WTC11 (cell line): ENCODE measurements around the gene PCBP3. TPM values are rescaled to one million over a fixed set of nuclear protein-coding genes. Genes with fewer than 3 reads are reported as not detected.

Experiments
- ATAC-seq: fragments of 200-7000 bp; cut with Tn5 transposase; 2 replicates; pipeline ENCODE4 v1.10.0; 2021; ENCODE audit warnings: mild to moderate bottlenecking, moderate library complexity
- CTCF ChIA-PET: fragments of 300-600 bp; sonication (Branson Sonifier 250); formaldehyde crosslinking; loops from one replicate; lab custom pipeline; 2021; ENCODE audit warnings: antibody characterized with exemption; lab: Charles Lee
- POLR2A ChIA-PET: fragments of 350-600 bp; sonication (Branson Sonifier 250); formaldehyde crosslinking; loops from one replicate; lab custom pipeline; 2021; ENCODE audit warnings: antibody characterized with exemption; lab: Charles Lee
- DNase-seq: peaks from one replicate; pipeline ENCODE4 v3.0.0; 2021; ENCODE audit warnings: low spot score
- H3K27ac Mint-ChIP-seq: 2 replicates; pipeline ENCODE4 v1.8.0; 2021; ENCODE audit warnings: mixed read lengths
- H3K27me3 Mint-ChIP-seq: 2 replicates; pipeline ENCODE4 v1.8.0; 2021; ENCODE audit warnings: low read depth, mild to moderate bottlenecking, moderate library complexity, mixed read lengths
- H3K36me3 Mint-ChIP-seq: 2 replicates; pipeline ENCODE4 v1.8.0; 2021; ENCODE audit warnings: mixed read lengths
- H3K4me1 Mint-ChIP-seq: 2 replicates; pipeline ENCODE4 v1.8.0; 2022; ENCODE audit warnings: mixed read lengths
- H3K4me3 Mint-ChIP-seq: 2 replicates; pipeline ENCODE4 v1.8.0; 2021; ENCODE audit warnings: mild to moderate bottlenecking, moderate library complexity, mixed read lengths
- H3K9me3 Mint-ChIP-seq: 2 replicates; pipeline ENCODE4 v1.8.0; 2021; ENCODE audit warnings: mixed read lengths
- EMX1 ChIP-seq: fragments of 250-450 bp; sonication (Bioruptor Pico); IDR thresholded peaks from 2 replicates; pipeline ENCODE4 v1.8.0; 2021; ENCODE audit warnings: mild to moderate bottlenecking
- FOXP1 ChIP-seq: sonication (generic); formaldehyde crosslinking; IDR thresholded peaks from 2 replicates; pipeline ENCODE4 v1.8.0; 2022; ENCODE audit warnings: missing genetic modification reagents, mild to moderate bottlenecking, moderate library complexity, borderline replicate concordance
- GABPB1 ChIP-seq: sonication (generic); formaldehyde crosslinking; IDR thresholded peaks from 2 replicates; pipeline ENCODE4 v1.8.1; 2023; ENCODE audit warnings: mild to moderate bottlenecking, missing genetic modification reagents
- MXD4 ChIP-seq: fragments of 250-450 bp; sonication (Bioruptor Pico); IDR thresholded peaks from 2 replicates; pipeline ENCODE4 v1.8.0; 2021; ENCODE audit warnings: mild to moderate bottlenecking, moderate library complexity, borderline replicate concordance
- NFE2L1 ChIP-seq: sonication (generic); formaldehyde crosslinking; IDR thresholded peaks from 2 replicates; pipeline ENCODE4 v1.8.1; 2023; ENCODE audit warnings: missing genetic modification reagents
- NFYB ChIP-seq: sonication (generic); formaldehyde crosslinking; conservative IDR thresholded peaks from 2 replicates; pipeline ENCODE4 v1.8.0; 2022; ENCODE audit warnings: low read depth, missing genetic modification reagents
- PRRX2 ChIP-seq: fragments of 250-450 bp; sonication (Bioruptor Pico); IDR thresholded peaks from 2 replicates; pipeline ENCODE4 v1.8.0; 2021; ENCODE audit warnings: mild to moderate bottlenecking
- SMAD3 ChIP-seq: sonication (generic); formaldehyde crosslinking; IDR thresholded peaks from 2 replicates; pipeline ENCODE4 v1.8.0; 2022; ENCODE audit warnings: missing genetic modification reagents, mild to moderate bottlenecking, borderline replicate concordance
- TEAD1 ChIP-seq: sonication (generic); formaldehyde crosslinking; IDR thresholded peaks from 2 replicates; pipeline ENCODE4 v1.8.0; 2022; ENCODE audit warnings: mild to moderate bottlenecking, missing genetic modification reagents
- ZNF121 ChIP-seq: sonication (generic); formaldehyde crosslinking; IDR thresholded peaks from 2 replicates; pipeline ENCODE4 v1.8.0; 2023; ENCODE audit warnings: missing genetic modification reagents
- ZNF138 ChIP-seq: sonication (generic); formaldehyde crosslinking; conservative IDR thresholded peaks from 2 replicates; pipeline ENCODE4 v1.8.1; 2022; ENCODE audit warnings: mild to moderate bottlenecking, moderate library complexity, missing genetic modification reagents
- ZNF232 ChIP-seq: sonication (generic); formaldehyde crosslinking; IDR thresholded peaks from 2 replicates; pipeline ENCODE4 v1.8.0; 2022; ENCODE audit warnings: mild to moderate bottlenecking, missing genetic modification reagents
- total RNA-seq: library from RNA; stranded (reverse); gene quantifications from 3 replicates; pipeline ENCODE4 v1.2.3, GENCODE V29; 2021
- TF ChIP-seq, protein P1 (sequence below): sonication (generic); formaldehyde crosslinking; IDR thresholded peaks from 2 replicates; pipeline ENCODE4 v1.8.0; 2022; ENCODE audit warnings: missing genetic modification reagents
- TF ChIP-seq, protein P2 (sequence below): fragments of 250-450 bp; sonication (Bioruptor Pico); IDR thresholded peaks from 2 replicates; pipeline ENCODE4 v1.9.0; 2021; ENCODE audit warnings: mild to moderate bottlenecking
- TF ChIP-seq, protein P3 (sequence below): sonication (generic); formaldehyde crosslinking; IDR thresholded peaks from 2 replicates; pipeline ENCODE4 v1.8.0; 2023; ENCODE audit warnings: missing genetic modification reagents

The PCBP3 gene
- total RNA-seq, 1 experiment from 2014 or later, result 8.5 TPM

DNA sequence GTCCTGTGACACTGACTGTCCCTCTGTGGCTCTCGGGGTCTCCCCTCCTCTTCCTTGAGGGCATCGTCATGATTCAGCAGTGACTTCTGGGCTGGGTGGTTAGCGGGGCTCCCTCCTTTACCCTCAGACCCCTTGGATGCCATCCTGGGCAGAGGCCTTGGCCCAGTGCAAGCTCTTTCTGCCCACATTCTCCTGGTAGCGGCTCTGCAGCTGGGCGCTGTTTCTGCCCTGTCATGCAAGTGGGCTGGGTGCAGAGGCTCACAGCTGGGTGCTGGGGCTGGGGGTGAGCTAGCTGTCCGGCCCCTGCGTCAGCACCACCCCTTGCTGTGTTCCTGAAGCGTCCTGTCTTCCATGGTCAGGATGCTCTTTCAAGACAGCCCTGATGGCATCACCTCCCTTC, 158.5 kb downstream of the PCBP3 start (continued):
- TF ChIP-seq SMAD3 (CRISPR knock-in tag) (no peak), FOXP1 (no peak)
- TF ChIP-seq, protein P1, sequence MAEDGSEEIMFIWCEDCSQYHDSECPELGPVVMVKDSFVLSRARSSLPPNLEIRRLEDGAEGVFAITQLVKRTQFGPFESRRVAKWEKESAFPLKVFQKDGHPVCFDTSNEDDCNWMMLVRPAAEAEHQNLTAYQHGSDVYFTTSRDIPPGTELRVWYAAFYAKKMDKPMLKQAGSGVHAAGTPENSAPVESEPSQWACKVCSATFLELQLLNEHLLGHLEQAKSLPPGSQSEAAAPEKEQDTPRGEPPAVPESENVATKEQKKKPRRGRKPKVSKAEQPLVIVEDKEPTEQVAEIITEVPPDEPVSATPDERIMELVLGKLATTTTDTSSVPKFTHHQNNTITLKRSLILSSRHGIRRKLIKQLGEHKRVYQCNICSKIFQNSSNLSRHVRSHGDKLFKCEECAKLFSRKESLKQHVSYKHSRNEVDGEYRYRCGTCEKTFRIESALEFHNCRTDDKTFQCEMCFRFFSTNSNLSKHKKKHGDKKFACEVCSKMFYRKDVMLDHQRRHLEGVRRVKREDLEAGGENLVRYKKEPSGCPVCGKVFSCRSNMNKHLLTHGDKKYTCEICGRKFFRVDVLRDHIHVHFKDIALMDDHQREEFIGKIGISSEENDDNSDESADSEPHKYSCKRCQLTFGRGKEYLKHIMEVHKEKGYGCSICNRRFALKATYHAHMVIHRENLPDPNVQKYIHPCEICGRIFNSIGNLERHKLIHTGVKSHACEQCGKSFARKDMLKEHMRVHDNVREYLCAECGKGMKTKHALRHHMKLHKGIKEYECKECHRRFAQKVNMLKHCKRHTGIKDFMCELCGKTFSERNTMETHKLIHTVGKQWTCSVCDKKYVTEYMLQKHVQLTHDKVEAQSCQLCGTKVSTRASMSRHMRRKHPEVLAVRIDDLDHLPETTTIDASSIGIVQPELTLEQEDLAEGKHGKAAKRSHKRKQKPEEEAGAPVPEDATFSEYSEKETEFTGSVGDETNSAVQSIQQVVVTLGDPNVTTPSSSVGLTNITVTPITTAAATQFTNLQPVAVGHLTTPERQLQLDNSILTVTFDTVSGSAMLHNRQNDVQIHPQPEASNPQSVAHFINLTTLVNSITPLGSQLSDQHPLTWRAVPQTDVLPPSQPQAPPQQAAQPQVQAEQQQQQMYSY (CRISPR knock-in tag), result no peak

DNA sequence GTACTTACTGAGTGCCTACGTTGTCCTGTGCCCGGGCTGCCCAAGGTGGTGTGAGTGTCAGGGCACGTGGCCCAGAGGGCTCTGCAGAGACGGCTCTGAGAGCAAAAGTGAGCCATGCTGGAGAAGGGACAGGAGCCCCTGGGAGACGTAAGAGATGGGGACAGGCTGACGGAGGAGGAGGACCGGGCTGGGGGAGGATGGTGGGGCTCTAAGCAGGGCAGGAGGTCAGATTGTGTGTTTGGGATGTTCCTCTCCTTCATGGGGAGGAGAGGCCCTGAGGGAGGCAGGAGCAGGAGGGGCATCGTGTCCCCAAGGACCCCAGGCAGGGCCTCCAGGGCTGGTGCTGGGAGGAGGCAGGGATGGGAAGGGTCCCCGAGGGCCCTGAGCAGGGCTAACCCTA, 158.9 kb downstream of the PCBP3 start:
- DNase-seq, result no peak
- ChIA-PET POLR2A (no interaction called here), CTCF (no interaction called here)
- no peaks in the 10 kb centered on the region for H3K36me3 Mint-ChIP-seq
- ATAC-seq, result no peak
- H3K27me3 Mint-ChIP-seq, result no peaks in the 10 kb centered on the region
- no peak overlapping the region for H3K4me3 Mint-ChIP-seq
- no peak overlapping the region for H3K27ac Mint-ChIP-seq
- TF ChIP-seq, protein P2, sequence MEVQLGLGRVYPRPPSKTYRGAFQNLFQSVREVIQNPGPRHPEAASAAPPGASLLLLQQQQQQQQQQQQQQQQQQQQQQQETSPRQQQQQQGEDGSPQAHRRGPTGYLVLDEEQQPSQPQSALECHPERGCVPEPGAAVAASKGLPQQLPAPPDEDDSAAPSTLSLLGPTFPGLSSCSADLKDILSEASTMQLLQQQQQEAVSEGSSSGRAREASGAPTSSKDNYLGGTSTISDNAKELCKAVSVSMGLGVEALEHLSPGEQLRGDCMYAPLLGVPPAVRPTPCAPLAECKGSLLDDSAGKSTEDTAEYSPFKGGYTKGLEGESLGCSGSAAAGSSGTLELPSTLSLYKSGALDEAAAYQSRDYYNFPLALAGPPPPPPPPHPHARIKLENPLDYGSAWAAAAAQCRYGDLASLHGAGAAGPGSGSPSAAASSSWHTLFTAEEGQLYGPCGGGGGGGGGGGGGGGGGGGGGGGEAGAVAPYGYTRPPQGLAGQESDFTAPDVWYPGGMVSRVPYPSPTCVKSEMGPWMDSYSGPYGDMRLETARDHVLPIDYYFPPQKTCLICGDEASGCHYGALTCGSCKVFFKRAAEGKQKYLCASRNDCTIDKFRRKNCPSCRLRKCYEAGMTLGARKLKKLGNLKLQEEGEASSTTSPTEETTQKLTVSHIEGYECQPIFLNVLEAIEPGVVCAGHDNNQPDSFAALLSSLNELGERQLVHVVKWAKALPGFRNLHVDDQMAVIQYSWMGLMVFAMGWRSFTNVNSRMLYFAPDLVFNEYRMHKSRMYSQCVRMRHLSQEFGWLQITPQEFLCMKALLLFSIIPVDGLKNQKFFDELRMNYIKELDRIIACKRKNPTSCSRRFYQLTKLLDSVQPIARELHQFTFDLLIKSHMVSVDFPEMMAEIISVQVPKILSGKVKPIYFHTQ (CRISPR knock-in tag), result no peak
- TF ChIP-seq PRRX2 (no peak), NFE2L1 (CRISPR knock-in tag) (no peak)
- H3K4me1 Mint-ChIP-seq, result no peaks in the 10 kb centered on the region
- H3K9me3 Mint-ChIP-seq, result peaks cover 2% of the 10 kb centered on the region; the same call in 1 of the 2 replicates

DNA sequence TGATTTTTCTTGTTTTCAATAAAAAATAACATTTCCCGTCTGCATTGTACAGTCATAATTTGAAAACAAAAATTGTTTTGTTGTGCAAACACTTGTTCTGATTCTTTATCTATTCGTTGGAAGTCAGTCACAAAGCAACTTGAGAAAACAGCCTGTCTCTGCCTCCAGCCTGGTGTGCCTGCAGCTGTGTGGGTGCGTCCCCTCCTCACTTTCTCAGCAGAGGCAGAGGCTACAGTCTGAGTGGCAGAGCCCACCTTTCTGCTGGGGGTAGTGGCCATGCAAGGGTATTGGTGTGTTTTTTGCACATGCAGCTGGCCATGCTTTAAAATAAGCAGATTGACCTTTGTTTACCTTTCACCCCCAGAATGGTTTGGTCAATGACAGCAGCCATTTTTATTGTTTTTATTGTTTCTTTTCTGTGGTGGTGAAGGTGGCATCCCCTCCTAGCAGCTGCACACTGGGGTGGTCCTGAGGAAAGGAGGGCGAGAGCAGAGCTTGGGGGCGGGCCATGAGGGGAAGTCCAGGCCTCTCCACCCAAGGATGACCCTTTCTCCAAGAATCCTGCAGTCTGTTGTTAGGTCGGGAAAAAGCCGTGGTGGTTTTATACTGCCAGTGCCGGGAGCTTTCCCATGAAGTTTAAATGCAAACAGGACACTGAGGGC, 159.6 kb downstream of the PCBP3 start:
- Mint-ChIP-seq H3K9me3 (peaks cover 8% of the 10 kb centered on the region), H3K27me3 (no peaks in the 10 kb centered on the region), H3K36me3 (no peaks in the 10 kb centered on the region), H3K27ac (no peak overlapping the region), H3K4me3 (no peak overlapping the region), H3K4me1 (no peaks in the 10 kb centered on the region)
- ATAC-seq (no peak), DNase-seq (no peak)
- ChIA-PET POLR2A (no interaction called here), CTCF (no interaction called here)
- TF ChIP-seq GABPB1 (CRISPR knock-in tag), result no peak
- no peak for TF ChIP-seq TEAD1 (CRISPR knock-in tag)
- no peak for TF ChIP-seq ZNF121 (CRISPR knock-in tag)
- TF ChIP-seq EMX1 (CRISPR knock-in tag), result no peak
- no peak for TF ChIP-seq ZNF232 (CRISPR knock-in tag)
- no peak for TF ChIP-seq NFYB (CRISPR knock-in tag)
- TF ChIP-seq, protein P3, sequence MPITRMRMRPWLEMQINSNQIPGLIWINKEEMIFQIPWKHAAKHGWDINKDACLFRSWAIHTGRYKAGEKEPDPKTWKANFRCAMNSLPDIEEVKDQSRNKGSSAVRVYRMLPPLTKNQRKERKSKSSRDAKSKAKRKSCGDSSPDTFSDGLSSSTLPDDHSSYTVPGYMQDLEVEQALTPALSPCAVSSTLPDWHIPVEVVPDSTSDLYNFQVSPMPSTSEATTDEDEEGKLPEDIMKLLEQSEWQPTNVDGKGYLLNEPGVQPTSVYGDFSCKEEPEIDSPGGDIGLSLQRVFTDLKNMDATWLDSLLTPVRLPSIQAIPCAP (CRISPR knock-in tag), result no peak
- no peak for TF ChIP-seq MXD4 (CRISPR knock-in tag)
- TF ChIP-seq ZNF138 (CRISPR knock-in tag), result no peak
